Gastroesophageal sphincter (tissue), 4 donors: ENCODE results near the gene PAX7. TPM values are rescaled to one million over a fixed set of nuclear protein-coding genes. Genes with fewer than 3 reads are reported as not detected.

Experiments used
- ATAC-seq: fragments of 150-250 bp; one replicate; pipeline ENCODE4 v1.9.1; 2016; ENCODE audit warnings: mild to moderate bottlenecking, moderate library complexity
- H3K27ac ChIP-seq, 4 donors: fragments of 200-600 bp; sonication (generic) in 3 of 4; 1 replicate in 3 of 4; 2 replicates in 1 of 4; pipeline ENCODE4 v1.5.1; 2016 to 2019
- H3K27me3 ChIP-seq: fragments of 200-600 bp; sonication (generic); one replicate; pipeline ENCODE4 v1.5.1; 2019
- H3K36me3 ChIP-seq, 2 donors: fragments of 200-600 bp; sonication (generic); one replicate each; pipeline ENCODE4 v1.5.1; 2019; ENCODE audit warnings: control low read depth in 1 of 2
- H3K4me1 ChIP-seq, 3 donors: fragments of 200-600 bp; sonication (generic); 1 replicate in 2 of 3; 2 replicates in 1 of 3; pipeline ENCODE4 v1.5.1; 2016 to 2019; ENCODE audit warnings: control low read depth in 2 of 3
- H3K4me3 ChIP-seq, 2 donors: fragments of 200-600 bp; sonication (generic); one replicate each; pipeline ENCODE4 v1.5.1; 2019; ENCODE audit warnings: mild to moderate bottlenecking in 1 of 2, moderate library complexity in 1 of 2
- H3K9me3 ChIP-seq, 3 donors: fragments of 200-600 bp; sonication (generic); one replicate each; pipeline ENCODE4 v1.5.1; 2017 to 2019; ENCODE audit warnings: control low read depth in 2 of 3
- CTCF ChIP-seq, 4 experiments: fragments of 200-600 bp in 2 of 4; fragments of 450-650 bp in 2 of 4; sonication (generic) in 1 of 4; IDR thresholded peaks; one replicate each; pipeline ENCODE4 v1.5.1; 2017 to 2019; ENCODE audit warnings: antibody characterized with exemption in 4 of 4, mild to moderate bottlenecking in 2 of 4, moderate library complexity in 2 of 4
- EP300 ChIP-seq: sonication (generic); formaldehyde crosslinking; IDR thresholded peaks from one replicate; pipeline ENCODE4 v1.6.1; 2017; ENCODE audit warnings: antibody characterized with exemption, mild to moderate bottlenecking
- POLR2A ChIP-seq, 2 donors: fragments of 450-650 bp; IDR thresholded peaks; one replicate each; pipeline ENCODE4 v1.6.1; 2017; ENCODE audit warnings: antibody characterized with exemption in 2 of 2, mild to moderate bottlenecking in 2 of 2, moderate library complexity in 1 of 2
- POLR2AphosphoS5 ChIP-seq: sonication (generic); formaldehyde crosslinking; IDR thresholded peaks from one replicate; pipeline ENCODE4 v1.6.1; 2017; ENCODE audit warnings: antibody characterized with exemption
- WGBS, 2 donors: methylation state at CpG; one replicate each; pipeline ENCODE4 v1.1.5; 2018; ENCODE audit warnings: low coverage in 1 of 2; 5-methylcytosine and 5-hydroxymethylcytosine counted together
- total RNA-seq, 4 donors: library from RNA; depleted of rRNA; stranded (reverse); fragments of >200 nt; gene quantifications; one replicate each; pipeline ENCODE4 v1.1.0, GENCODE V29; 2016

The PAX7 gene
- total RNA-seq, 4 donors from 2014 or later, result not detected

GRCh38 chr1:18668750-18669404 is 38.2 kb downstream of the PAX7 start:
- Histone ChIP-seq H3K27ac (no peak overlapping the region), H3K9me3 (no peaks in the 10 kb centered on the region), H3K4me3 (no peak overlapping the region), H3K36me3 (no peaks in the 10 kb centered on the region), H3K27me3 (peaks cover 90% of the 10 kb centered on the region), H3K4me1 (no peaks in the 10 kb centered on the region)
- ATAC-seq, result no peak
- no peak for TF ChIP-seq POLR2A (IDR thresholded peaks at IDR 0.05)
- TF ChIP-seq EP300, result no peak
- no peak for TF ChIP-seq CTCF (IDR thresholded peaks at IDR 0.05)
- no peak for TF ChIP-seq POLR2AphosphoS5
- 33 to 73% methylated on average over 2 of the region's 4 CpGs for WGBS, 2 donors

- Histone ChIP-seq H3K27ac (no peak overlapping the region), H3K4me1 (no peaks in the 10 kb centered on the region), H3K9me3 (no peaks in the 10 kb centered on the region), H3K4me3 (no peak overlapping the region), H3K36me3 (no peaks in the 10 kb centered on the region), H3K27me3 (peaks cover 90% of the 10 kb centered on the region)
- no peak for TF ChIP-seq EP300
- TF ChIP-seq CTCF (IDR thresholded peaks at IDR 0.05), result no peak
- no peak for TF ChIP-seq POLR2AphosphoS5
- no peak for TF ChIP-seq POLR2A (IDR thresholded peaks at IDR 0.05)
- ATAC-seq, result no peak
- WGBS, 2 donors, result 66 to 73% methylated on average over 7 to 11 of the region's 13 CpGs
These were observed 39.6 kb downstream of the PAX7 start for GRCh38 chr1:18670121-18670867.

- Histone ChIP-seq H3K4me3 (no peak overlapping the region), H3K9me3 (no peaks in the 10 kb centered on the region), H3K27me3 (peaks cover 90% of the 10 kb centered on the region), H3K4me1 (no peaks in the 10 kb centered on the region), H3K36me3 (no peaks in the 10 kb centered on the region), H3K27ac (no peak overlapping the region)
- TF ChIP-seq POLR2AphosphoS5, result no peak
- no peak for TF ChIP-seq CTCF (IDR thresholded peaks at IDR 0.05)
- no peak for TF ChIP-seq EP300
- no peak for TF ChIP-seq POLR2A (IDR thresholded peaks at IDR 0.05)
- WGBS, 2 donors, result 92% methylated on average over 2 of the region's 5 CpGs; no CpG with 5 or more reads in 1 of the 2 donors
- ATAC-seq, result no peak
These were observed 40.2 kb downstream of the PAX7 start for GRCh38 chr1:18670868-18671225.

- Histone ChIP-seq H3K9me3 (no peaks in the 10 kb centered on the region), H3K4me1 (no peaks in the 10 kb centered on the region), H3K4me3 (no peak overlapping the region), H3K36me3 (no peaks in the 10 kb centered on the region), H3K27me3 (peaks cover 94% of the 10 kb centered on the region), H3K27ac (no peak overlapping the region)
- 17 to 49% methylated on average over 1 to 5 of the region's 5 CpGs for WGBS, 2 donors
- no peak for ATAC-seq
- TF ChIP-seq EP300, result no peak
- TF ChIP-seq POLR2AphosphoS5, result no peak
- TF ChIP-seq CTCF (IDR thresholded peaks at IDR 0.05), result no peak
- no peak for TF ChIP-seq POLR2A (IDR thresholded peaks at IDR 0.05)
These were observed 43.3 kb downstream of the PAX7 start for GRCh38 chr1:18673976-18674375.

GRCh38 chr1:18676332-18676781 is 45.7 kb downstream of the PAX7 start:
- no CpG with 5 or more reads among the region's 6 CpGs for WGBS, 2 donors
- no peak for ATAC-seq
- Histone ChIP-seq H3K4me3 (no peak overlapping the region), H3K36me3 (no peaks in the 10 kb centered on the region), H3K27ac (no peak overlapping the region), H3K4me1 (no peaks in the 10 kb centered on the region), H3K27me3 (peaks cover 93% of the 10 kb centered on the region), H3K9me3 (no peaks in the 10 kb centered on the region)
- TF ChIP-seq CTCF (IDR thresholded peaks at IDR 0.05) (no peak), POLR2AphosphoS5 (no peak), POLR2A (IDR thresholded peaks at IDR 0.05) (no peak), EP300 (no peak)
